Liver (tissue), 3 donors: ENCODE data around the gene MYO7A.

ENCODE experiments used
- GABPA ChIP-seq, 2 donors: IDR thresholded peaks in 1 of 2; conservative IDR thresholded peaks in 1 of 2; 2 replicates each; pipeline ENCODE4 v1.6.1; 2016; ENCODE audit warnings: antibody characterized with exemption in 2 of 2, mild to moderate bottlenecking in 1 of 2, moderate library complexity in 1 of 2
- HNF4G ChIP-seq: IDR thresholded peaks from 2 replicates; pipeline ENCODE4 v1.6.1; 2016; ENCODE audit warnings: antibody characterized with exemption
- TF ChIP-seq, protein P1 (sequence below): fragments of 150-350 bp; IDR thresholded peaks from 2 replicates; pipeline ENCODE4 v1.5.1; 2017; ENCODE audit warnings: improper control_type of control experiment, low read depth, low read length; ENCODE audit not compliant: missing input control
- TF ChIP-seq, protein P2 (sequence below): IDR thresholded peaks from 2 replicates; pipeline ENCODE4 v1.6.1; 2016; ENCODE audit warnings: antibody characterized with exemption
- donor health status: healthy.
- donor health status: healthy.

DNA sequence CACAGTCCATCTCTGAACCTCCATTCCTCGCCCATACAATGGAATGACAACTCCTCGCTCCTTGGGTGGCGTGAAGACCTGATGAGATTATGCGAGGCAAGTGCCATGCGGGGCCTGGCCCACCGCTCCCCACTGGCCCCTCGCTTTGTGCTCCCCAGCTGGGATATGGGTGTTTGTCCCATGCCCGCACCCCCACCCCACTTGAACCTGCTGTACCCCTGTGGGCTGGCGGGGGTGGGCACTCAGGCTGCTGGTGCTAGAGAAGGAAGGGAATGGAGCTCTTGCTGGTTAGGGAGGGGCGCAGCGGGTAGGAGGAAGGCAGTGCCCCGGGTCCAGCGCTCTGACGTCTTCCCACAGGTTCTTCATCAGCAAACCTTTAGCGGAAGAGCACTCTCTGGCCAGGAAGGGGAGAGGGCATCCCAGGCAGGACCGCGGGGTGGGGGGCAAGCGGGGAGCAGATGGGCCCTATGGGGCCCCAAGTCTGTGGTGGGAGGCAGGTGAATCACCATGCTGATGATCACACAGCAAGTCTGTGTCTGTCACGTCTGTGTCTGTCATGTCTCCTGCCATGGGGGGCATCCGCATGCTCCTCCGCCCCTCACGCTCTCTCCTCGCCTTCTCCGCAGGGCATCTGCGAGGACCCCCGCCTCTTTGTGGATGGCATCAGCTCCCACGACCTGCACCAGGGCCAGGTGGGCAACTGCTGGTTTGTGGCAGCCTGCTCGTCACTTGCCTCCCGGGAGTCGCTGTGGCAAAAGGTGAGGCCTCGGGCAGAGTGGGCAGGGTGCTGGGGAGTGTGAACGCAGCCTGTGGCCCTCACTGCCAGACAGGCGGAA, 34.8 kb upstream of the MYO7A start:
- TF ChIP-seq, protein P1, sequence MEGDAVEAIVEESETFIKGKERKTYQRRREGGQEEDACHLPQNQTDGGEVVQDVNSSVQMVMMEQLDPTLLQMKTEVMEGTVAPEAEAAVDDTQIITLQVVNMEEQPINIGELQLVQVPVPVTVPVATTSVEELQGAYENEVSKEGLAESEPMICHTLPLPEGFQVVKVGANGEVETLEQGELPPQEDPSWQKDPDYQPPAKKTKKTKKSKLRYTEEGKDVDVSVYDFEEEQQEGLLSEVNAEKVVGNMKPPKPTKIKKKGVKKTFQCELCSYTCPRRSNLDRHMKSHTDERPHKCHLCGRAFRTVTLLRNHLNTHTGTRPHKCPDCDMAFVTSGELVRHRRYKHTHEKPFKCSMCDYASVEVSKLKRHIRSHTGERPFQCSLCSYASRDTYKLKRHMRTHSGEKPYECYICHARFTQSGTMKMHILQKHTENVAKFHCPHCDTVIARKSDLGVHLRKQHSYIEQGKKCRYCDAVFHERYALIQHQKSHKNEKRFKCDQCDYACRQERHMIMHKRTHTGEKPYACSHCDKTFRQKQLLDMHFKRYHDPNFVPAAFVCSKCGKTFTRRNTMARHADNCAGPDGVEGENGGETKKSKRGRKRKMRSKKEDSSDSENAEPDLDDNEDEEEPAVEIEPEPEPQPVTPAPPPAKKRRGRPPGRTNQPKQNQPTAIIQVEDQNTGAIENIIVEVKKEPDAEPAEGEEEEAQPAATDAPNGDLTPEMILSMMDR, result no peak
- no peak for TF ChIP-seq GABPA (IDR thresholded peaks at IDR 0.05 in 1 of 2, conservative IDR thresholded peaks at IDR 0.05 in 1 of 2)
- TF ChIP-seq HNF4G, result no peak
- TF ChIP-seq, protein P2, sequence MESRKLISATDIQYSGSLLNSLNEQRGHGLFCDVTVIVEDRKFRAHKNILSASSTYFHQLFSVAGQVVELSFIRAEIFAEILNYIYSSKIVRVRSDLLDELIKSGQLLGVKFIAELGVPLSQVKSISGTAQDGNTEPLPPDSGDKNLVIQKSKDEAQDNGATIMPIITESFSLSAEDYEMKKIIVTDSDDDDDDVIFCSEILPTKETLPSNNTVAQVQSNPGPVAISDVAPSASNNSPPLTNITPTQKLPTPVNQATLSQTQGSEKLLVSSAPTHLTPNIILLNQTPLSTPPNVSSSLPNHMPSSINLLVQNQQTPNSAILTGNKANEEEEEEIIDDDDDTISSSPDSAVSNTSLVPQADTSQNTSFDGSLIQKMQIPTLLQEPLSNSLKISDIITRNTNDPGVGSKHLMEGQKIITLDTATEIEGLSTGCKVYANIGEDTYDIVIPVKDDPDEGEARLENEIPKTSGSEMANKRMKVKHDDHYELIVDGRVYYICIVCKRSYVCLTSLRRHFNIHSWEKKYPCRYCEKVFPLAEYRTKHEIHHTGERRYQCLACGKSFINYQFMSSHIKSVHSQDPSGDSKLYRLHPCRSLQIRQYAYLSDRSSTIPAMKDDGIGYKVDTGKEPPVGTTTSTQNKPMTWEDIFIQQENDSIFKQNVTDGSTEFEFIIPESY, result no peak
